Activated B cell treated with CpG ODN at 0.5 μM for 24 hours (primary cell): ENCODE measurements around the gene CAVIN3. TPM values are rescaled to one million over a fixed set of nuclear protein-coding genes. Genes with fewer than 3 reads are reported as not detected.

Experiments used
- ATAC-seq: fragments of 200-7000 bp; cut with Tn5 transposase; one replicate; pipeline ENCODE4 v1.10.0; 2021; ENCODE audit warnings: low read depth, mild to moderate bottlenecking, moderate library complexity
- CTCF ChIA-PET: fragments of 350-600 bp; sonication (Branson Sonifier 250); formaldehyde crosslinking; loops from one replicate; lab custom pipeline; 2021; ENCODE audit warnings: antibody characterized with exemption; lab: Charles Lee
- POLR2A ChIA-PET: fragments of 350-600 bp; sonication (Branson Sonifier 250); formaldehyde crosslinking; loops from one replicate; lab custom pipeline; 2021; ENCODE audit warnings: antibody characterized with exemption; lab: Charles Lee
- DNase-seq: peaks from one replicate; pipeline ENCODE4 v3.0.0; 2022
- H3K27ac Mint-ChIP-seq: one replicate; pipeline ENCODE4 v1.8.0; 2020; ENCODE audit warnings: mixed read lengths
- H3K27me3 Mint-ChIP-seq: one replicate; pipeline ENCODE4 v1.8.0; 2021; ENCODE audit warnings: mixed read lengths
- H3K36me3 Mint-ChIP-seq: one replicate; pipeline ENCODE4 v1.8.0; 2021; ENCODE audit warnings: low read depth, mixed read lengths
- H3K4me1 Mint-ChIP-seq: one replicate; pipeline ENCODE4 v1.8.0; 2021; ENCODE audit warnings: mixed read lengths
- H3K4me3 Mint-ChIP-seq: one replicate; pipeline ENCODE4 v1.8.0; 2020; ENCODE audit warnings: mild to moderate bottlenecking, mixed read lengths
- H3K9me3 Mint-ChIP-seq: one replicate; pipeline ENCODE4 v1.8.0; 2020; ENCODE audit warnings: mixed read lengths
- intact Hi-C: fragments of 100-400 bp; cut with micrococcal nuclease; formaldehyde crosslinking; loops from one replicate; pipeline ENCODE4 v1.15.1; 2024
- total RNA-seq: library from RNA; stranded (reverse); gene quantifications from 2 replicates; pipeline ENCODE4 v1.2.3, GENCODE V29; 2022
- TF ChIP-seq, protein P1 (sequence below): fragments of 200-600 bp; IDR thresholded peaks from one replicate; pipeline ENCODE4 v1.8.0; 2022; ENCODE audit warnings: antibody characterized with exemption, mild to moderate bottlenecking

CAVIN3 gene
- total RNA-seq, 1 donor from 2014 or later: 0.55 TPM

DNA sequence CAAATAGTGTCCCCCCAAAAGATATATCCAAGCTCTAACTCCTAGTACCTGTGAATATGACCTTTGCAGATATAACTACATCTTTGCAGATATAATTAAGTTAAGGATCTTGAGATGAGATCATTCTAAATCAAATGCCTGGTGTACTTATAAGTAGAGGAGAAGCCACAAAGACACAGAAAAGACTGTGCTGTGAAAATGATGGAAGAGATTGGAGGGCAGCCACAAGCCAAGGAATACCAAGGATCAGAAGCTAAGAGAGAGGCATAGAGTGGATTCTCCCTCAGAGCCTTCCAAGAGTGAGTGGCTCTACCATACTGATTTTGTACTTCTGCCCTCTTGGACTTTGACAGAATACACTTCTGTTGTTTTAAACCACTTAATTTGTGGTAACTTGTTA is 7.5 kb upstream of the CAVIN3 start:
- POLR2A ChIA-PET: no interaction called here
- DNase-seq (no peak), ATAC-seq (no peak)
- Mint-ChIP-seq H3K36me3 (no peaks in the 10 kb centered on the region), H3K27me3 (peaks cover 25% of the 10 kb centered on the region), H3K4me1 (no peaks in the 10 kb centered on the region), H3K27ac (no peak overlapping the region), H3K4me3 (no peak overlapping the region), H3K9me3 (no peaks in the 10 kb centered on the region)
- CTCF ChIA-PET: no interaction called here
- TF ChIP-seq, protein P1, sequence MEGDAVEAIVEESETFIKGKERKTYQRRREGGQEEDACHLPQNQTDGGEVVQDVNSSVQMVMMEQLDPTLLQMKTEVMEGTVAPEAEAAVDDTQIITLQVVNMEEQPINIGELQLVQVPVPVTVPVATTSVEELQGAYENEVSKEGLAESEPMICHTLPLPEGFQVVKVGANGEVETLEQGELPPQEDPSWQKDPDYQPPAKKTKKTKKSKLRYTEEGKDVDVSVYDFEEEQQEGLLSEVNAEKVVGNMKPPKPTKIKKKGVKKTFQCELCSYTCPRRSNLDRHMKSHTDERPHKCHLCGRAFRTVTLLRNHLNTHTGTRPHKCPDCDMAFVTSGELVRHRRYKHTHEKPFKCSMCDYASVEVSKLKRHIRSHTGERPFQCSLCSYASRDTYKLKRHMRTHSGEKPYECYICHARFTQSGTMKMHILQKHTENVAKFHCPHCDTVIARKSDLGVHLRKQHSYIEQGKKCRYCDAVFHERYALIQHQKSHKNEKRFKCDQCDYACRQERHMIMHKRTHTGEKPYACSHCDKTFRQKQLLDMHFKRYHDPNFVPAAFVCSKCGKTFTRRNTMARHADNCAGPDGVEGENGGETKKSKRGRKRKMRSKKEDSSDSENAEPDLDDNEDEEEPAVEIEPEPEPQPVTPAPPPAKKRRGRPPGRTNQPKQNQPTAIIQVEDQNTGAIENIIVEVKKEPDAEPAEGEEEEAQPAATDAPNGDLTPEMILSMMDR: no peak
- intact Hi-C loops: no loop called here

- POLR2A ChIA-PET: no interaction called here
- TF ChIP-seq, protein P1: no peak
- no peaks in the 10 kb centered on the region for H3K9me3 Mint-ChIP-seq
- H3K36me3 Mint-ChIP-seq: no peaks in the 10 kb centered on the region
- intact Hi-C loops: no loop called here
- no peak for DNase-seq
- ATAC-seq: no peak
- no peak overlapping the region for H3K27ac Mint-ChIP-seq
- CTCF ChIA-PET: no interaction called here
- peaks cover 32% of the 10 kb centered on the region for H3K27me3 Mint-ChIP-seq
- H3K4me1 Mint-ChIP-seq: no peaks in the 10 kb centered on the region
- no peak overlapping the region for H3K4me3 Mint-ChIP-seq
Observed at GRCh38 chr11:6326985-6327384, 6.7 kb upstream of the CAVIN3 start.

DNA sequence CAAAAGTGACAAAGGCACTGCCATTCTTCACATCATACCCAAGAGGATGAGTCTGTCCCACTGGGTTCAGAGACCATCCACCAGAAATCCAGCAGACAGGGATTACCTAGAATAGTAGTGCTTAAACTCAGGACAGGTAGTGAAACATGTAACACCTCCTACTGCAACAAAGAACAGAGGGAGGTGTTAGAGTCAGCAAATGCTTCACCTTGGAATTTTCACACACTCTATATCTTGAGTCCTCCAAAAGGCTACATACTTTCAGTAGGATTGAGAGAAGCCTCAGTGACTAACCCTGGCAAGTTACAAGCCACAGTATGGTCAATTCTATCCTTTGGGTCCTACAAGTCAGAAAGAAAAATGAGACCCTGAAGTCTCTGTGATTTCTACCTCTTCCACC is 6.0 kb upstream of the CAVIN3 start:
- ChIA-PET CTCF (no interaction called here), POLR2A (no interaction called here)
- intact Hi-C loops: no loop called here
- H3K27me3 Mint-ChIP-seq: peaks cover 39% of the 10 kb centered on the region
- no peak overlapping the region for H3K27ac Mint-ChIP-seq
- H3K4me1 Mint-ChIP-seq: no peaks in the 10 kb centered on the region
- H3K4me3 Mint-ChIP-seq: no peak overlapping the region
- H3K36me3 Mint-ChIP-seq: no peaks in the 10 kb centered on the region
- ATAC-seq (no peak), DNase-seq (no peak)
- no peaks in the 10 kb centered on the region for H3K9me3 Mint-ChIP-seq
- TF ChIP-seq, protein P1: no peak

DNA sequence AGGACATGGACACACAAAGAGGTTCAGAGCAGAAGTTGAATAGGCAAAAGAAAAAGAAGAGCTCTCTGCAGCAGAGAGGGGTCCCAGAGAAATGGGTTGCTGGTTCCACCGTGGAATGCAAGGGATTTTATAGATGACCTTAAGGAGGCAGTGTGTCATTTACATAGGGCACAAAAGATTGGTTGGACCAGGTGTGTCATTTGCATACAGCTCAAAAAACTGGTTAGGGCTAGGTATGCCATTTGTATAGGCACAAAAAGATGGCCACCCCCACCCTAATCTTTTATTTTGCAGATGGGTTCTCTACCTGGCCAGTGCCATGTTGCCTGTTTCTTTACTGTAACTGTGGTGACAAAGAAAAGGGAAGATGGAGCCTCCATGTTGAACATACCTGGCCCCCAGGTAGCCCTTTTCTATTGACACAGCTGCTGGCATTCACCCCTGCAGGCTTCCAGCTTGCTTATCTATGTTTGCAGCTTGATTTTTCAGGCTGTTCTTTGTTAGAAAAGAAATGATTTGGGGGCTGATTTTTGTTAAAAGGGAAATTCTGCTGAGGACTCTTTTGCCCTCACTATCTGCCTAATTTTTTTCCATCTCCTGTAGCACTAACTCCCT is 3.1 kb upstream of the CAVIN3 start:
- no peak for ATAC-seq
- DNase-seq: no peak
- Mint-ChIP-seq H3K27ac (no peak overlapping the region), H3K9me3 (no peaks in the 10 kb centered on the region), H3K4me3 (no peak overlapping the region), H3K27me3 (peaks cover 56% of the 10 kb centered on the region), H3K36me3 (no peaks in the 10 kb centered on the region), H3K4me1 (no peaks in the 10 kb centered on the region)
- ChIA-PET POLR2A (no interaction called here), CTCF (interaction anchor here (0.6 kb wide), 1 partner anchor 183 kb away, joined by 4 read pairs; no protein-coding TSS in a partner anchor)
- TF ChIP-seq, protein P1: no peak
- intact Hi-C loops: no loop called here

GRCh38 chr11:6321961-6322362 is 1.7 kb upstream of the CAVIN3 start:
- Mint-ChIP-seq H3K9me3 (no peaks in the 10 kb centered on the region), H3K36me3 (no peaks in the 10 kb centered on the region), H3K27ac (no peak overlapping the region), H3K4me1 (no peaks in the 10 kb centered on the region), H3K27me3 (peaks cover 57% of the 10 kb centered on the region), H3K4me3 (no peak overlapping the region)
- intact Hi-C loops: no loop called here
- TF ChIP-seq, protein P1: no peak
- ChIA-PET POLR2A (no interaction called here), CTCF (no interaction called here)
- DNase-seq: no peak
- ATAC-seq: no peak
